Lower leg skin (tissue), 4 donors: ENCODE data around the gene SHISA8. TPM values are rescaled to one million over a fixed set of nuclear protein-coding genes. Genes with fewer than 3 reads are reported as not detected.

Experiments used
- DNase-seq, 2 donors: peaks; one replicate each; pipeline ENCODE4 v3.0.0-alpha.2; 2019; ENCODE audit warnings: low spot score in 2 of 2
- H3K4me3 ChIP-seq: fragments of 200-600 bp; sonication (generic); 2 replicates; pipeline ENCODE4 v1.5.1; 2017; ENCODE audit warnings: mild to moderate bottlenecking, low read depth; ENCODE audit not compliant: poor library complexity, severe bottlenecking
- CTCF ChIP-seq, 3 donors: fragments of 450-650 bp; IDR thresholded peaks; one replicate each; pipeline ENCODE4 v1.5.1; 2016; ENCODE audit warnings: antibody characterized with exemption in 3 of 3, mild to moderate bottlenecking in 3 of 3, moderate library complexity in 2 of 3
- POLR2A ChIP-seq, 2 donors: fragments of 450-650 bp; IDR thresholded peaks; one replicate each; pipeline ENCODE4 v1.6.1; 2016 to 2017; ENCODE audit warnings: antibody characterized with exemption in 2 of 2, mild to moderate bottlenecking in 1 of 2, moderate library complexity in 1 of 2
- WGBS, 2 donors: methylation state at CpG; one replicate each; pipeline ENCODE4 v1.1.5; 2018; 5-methylcytosine and 5-hydroxymethylcytosine counted together
- intact Hi-C: fragments of 100-400 bp; cut with DNase I; formaldehyde crosslinking; loops from one replicate; pipeline ENCODE4 v1.15.0; 2023; ENCODE audit warnings: low total_unique reads
- total RNA-seq, 4 donors: library from RNA; depleted of rRNA; stranded (reverse); fragments of >200 nt; gene quantifications; one replicate each; pipeline ENCODE4 v1.1.0, GENCODE V29; 2016

The SHISA8 gene
- total RNA-seq, 4 donors from 2014 or later, result 0.46 to 2.0 (median 1.0) TPM

GRCh38 chr22:41946629-41947423 is 32.0 kb upstream of the SHISA8 start, which contains the start of gene CENPM:
Gene CENPM (minus strand): TSS chr22:41947152. CDS start chr22:41947076, 76 bp downstream.
- DNase-seq, result peak; percentile 92 to 97
- intact Hi-C loops, result loop anchor here (10.0 kb wide), 2 partner anchors 122 to 252 kb away; partner anchors contain the start of gene MEI1
- TF ChIP-seq CTCF (IDR thresholded peaks at IDR 0.05), result no peak
- no peak for TF ChIP-seq POLR2A (IDR thresholded peaks at IDR 0.05)
- H3K4me3 ChIP-seq, result peak within 1 kb of the TSS; percentile 40
- WGBS, 2 donors, result 2 to 6% methylated on average over 14 to 28 of the region's 56 CpGs

- TF ChIP-seq POLR2A (IDR thresholded peaks at IDR 0.05) (no peak), CTCF (IDR thresholded peaks at IDR 0.05) (no peak)
- intact Hi-C loops, result loop anchor here (10.0 kb wide), 2 partner anchors 119 to 249 kb away; partner anchors contain the start of gene MEI1
- DNase-seq, result no peak
- WGBS, 2 donors, result 66 to 67% methylated on average over 9 of the region's 9 CpGs
- H3K4me3 ChIP-seq, result no peak overlapping the region
These were observed 28.9 kb upstream of the SHISA8 start for GRCh38 chr22:41943661-41944209.

- peak; percentile 81 to 97 for DNase-seq
- intact Hi-C loops, result loop anchor here (10.0 kb wide), 2 partner anchors 116 to 246 kb away; partner anchors contain the start of gene MEI1
- TF ChIP-seq POLR2A (IDR thresholded peaks at IDR 0.05) (no peak), CTCF (IDR thresholded peaks at IDR 0.05) (peak in 1 of 3 donors; percentile 94)
- H3K4me3 ChIP-seq, result no peak overlapping the region
- WGBS, 2 donors, result 30 to 51% methylated on average over 9 to 13 of the region's 13 CpGs
These were observed 26.2 kb upstream of the SHISA8 start for GRCh38 chr22:41940832-41941765.

- no peak for TF ChIP-seq CTCF (IDR thresholded peaks at IDR 0.05)
- no peak for TF ChIP-seq POLR2A (IDR thresholded peaks at IDR 0.05)
- intact Hi-C loops, result loop anchor here (10.0 kb wide), 2 partner anchors 115 to 245 kb away; partner anchors contain the start of gene MEI1
- H3K4me3 ChIP-seq, result no peak overlapping the region
- 70 to 79% methylated on average over 13 of the region's 13 CpGs for WGBS, 2 donors
- DNase-seq, result peak; percentile 62 to 90
These were observed 25.3 kb upstream of the SHISA8 start for GRCh38 chr22:41939981-41940831.

GRCh38 chr22:41936894-41937169 is 22.0 kb upstream of the SHISA8 start:
- TF ChIP-seq POLR2A (IDR thresholded peaks at IDR 0.05) (no peak), CTCF (IDR thresholded peaks at IDR 0.05) (no peak)

More at GRCh38 chr22:41936894-41937169, 22.0 kb upstream of the SHISA8 start:
- 91 to 94% methylated on average over 2 of the region's 2 CpGs for WGBS, 2 donors
- no peak overlapping the region for H3K4me3 ChIP-seq
- no peak for DNase-seq
- intact Hi-C loops, result no loop called here
